Measurements from ENCODE around the gene TBX19.
A peak's percentile ranks its signal among the peaks of the same experiment; 100 is the strongest.

TBX19 gene

DNA sequence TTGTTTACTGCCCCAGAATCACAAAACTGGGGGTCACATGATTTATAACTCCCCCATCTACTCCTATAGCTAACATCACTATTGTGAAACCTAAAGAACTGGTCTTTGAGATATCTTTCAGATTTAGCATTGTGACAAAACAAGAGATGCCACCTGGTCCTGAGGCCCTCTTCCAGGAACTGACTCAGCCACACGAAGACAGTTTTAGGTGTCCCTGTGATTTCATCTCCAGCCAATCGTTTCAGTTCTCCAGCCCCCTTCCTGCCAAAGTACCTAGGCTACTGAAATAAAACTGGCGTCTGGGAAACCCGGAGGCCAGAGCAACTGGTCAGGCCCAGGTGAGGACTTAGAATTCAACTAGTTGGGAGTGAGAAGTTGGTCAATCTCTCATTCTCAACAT, 36.6 kb downstream of the TBX19 start:
- DNase-seq (ENCODE audit: extremely low spot score, insufficient read length, low read depth) = no peak
- FAIRE-seq = no peak

DNA sequence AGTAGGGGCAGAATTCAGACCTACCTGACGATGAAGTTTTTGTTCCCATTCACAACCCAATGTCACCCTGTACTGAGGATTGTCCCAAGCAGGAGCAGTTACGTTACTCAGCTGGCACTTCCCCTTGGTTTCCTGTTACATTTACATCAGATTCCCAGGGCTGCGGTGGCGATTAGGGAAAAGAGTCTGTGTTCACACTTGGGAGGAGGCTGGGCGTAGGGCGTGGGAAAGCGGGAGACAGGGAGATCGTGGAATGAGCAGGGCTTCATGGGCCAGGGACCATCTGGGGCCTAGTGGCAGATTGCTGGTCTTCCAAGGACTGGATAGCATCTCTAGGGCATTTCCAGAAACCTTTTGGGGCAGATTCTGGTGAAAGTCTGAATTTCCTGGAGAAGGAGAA, 39.0 kb downstream of the TBX19 start:
- DNase-seq (ENCODE audit: extremely low spot score, insufficient read length, low read depth) (no peak), FAIRE-seq (no peak)

GRCh38 chr1:168320149-168320548, 39.5 kb downstream of the TBX19 start:
- FAIRE-seq (no peak), DNase-seq (ENCODE audit: extremely low spot score, insufficient read length, low read depth) (no peak)

GRCh38 chr1:168320800-168321450, 40.2 kb downstream of the TBX19 start:
- DNase-seq (ENCODE audit: extremely low spot score, insufficient read length, low read depth) (no peak), FAIRE-seq (no peak)

DNA sequence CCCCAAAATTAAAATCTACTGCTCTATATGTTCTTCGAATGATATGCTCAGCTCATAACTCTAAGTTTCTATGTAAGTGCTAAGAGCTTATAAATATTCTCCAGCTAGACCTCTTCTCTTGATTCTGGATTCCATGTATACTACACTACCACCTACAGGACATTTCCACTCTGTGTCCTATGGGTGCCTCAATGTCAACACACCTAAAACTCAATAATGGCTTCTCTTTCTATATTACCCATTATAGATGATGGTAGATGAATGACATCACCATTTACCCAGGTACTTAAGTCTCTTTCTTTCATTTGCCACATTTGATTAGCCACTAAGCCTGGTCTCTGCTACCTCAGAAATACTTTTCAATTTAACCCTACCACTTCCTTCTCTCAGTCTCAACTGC, 41.3 kb downstream of the TBX19 start:
- no peak for FAIRE-seq

DNA sequence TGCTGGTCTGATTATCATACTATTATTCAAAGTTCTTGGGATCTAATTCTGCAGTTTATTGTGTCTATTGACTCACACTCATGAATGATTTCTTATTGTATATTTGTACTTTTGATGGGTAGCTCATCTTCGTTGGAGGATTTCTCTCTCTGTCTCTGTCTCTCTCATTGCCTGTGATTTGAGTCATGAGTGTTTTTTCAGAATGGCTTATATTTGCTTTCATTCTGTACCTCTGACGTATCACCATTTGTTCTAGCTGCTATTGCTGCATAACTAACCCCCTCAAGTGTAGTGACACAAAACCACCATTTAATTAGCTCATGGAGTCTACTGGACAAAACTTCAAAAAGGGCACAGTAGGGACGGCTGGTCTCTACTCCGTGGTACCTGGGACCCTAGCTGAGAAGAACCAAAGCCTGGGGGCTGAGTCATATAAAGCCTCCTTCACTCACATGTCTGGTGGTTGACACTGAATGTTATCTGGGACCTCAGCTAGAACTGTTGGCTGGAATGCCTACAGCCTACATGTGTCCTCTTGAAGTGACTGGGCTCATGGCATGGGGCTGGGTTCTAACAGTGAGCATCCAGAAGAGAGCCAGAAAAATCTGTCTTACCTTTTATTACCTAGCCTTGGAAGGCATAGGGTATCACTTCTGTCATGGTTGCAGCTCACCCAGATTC, 44.2 kb downstream of the TBX19 start:
- no peak for DNase-seq (ENCODE audit: extremely low spot score, insufficient read length, low read depth)
- no peak for FAIRE-seq

More for the DNA sequence above, 41.3 kb downstream of the TBX19 start:
- DNase-seq (ENCODE audit: extremely low spot score, insufficient read length, low read depth) = no peak

GRCh38 chr1:168328731-168329364, 48.2 kb downstream of the TBX19 start:
- no peak for FAIRE-seq
- DNase-seq (ENCODE audit: extremely low spot score, insufficient read length, low read depth) = no peak

DNA sequence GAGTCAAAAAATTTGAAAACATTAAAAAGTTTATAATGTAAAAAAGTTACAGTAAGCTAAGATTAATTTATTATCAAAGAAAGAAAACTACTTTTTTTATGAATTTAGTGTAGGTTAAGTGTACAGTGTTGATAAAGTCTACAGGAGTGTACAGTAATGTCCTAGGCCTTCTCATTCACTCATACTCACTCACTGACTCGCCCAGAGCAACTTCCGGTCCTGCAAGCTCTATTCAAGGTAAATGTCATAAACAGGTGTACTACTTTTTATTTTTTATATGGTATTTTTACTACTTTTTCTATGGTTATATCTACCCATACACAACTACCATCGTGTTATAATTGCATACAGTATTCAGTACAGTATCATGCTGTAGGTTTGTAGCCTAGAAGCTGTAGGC, 49.6 kb downstream of the TBX19 start:
- no peak for FAIRE-seq
- no peak for DNase-seq (ENCODE audit: extremely low spot score, insufficient read length, low read depth)

- DNase-seq (ENCODE audit: extremely low spot score, insufficient read length, low read depth) (no peak), FAIRE-seq (no peak)
Measured at GRCh38 chr1:168331569-168331968, 50.9 kb downstream of the TBX19 start.

- DNase-seq (ENCODE audit: extremely low spot score, insufficient read length, low read depth) = no peak
- FAIRE-seq = no peak
Measured at GRCh38 chr1:168333562-168334276, 53.0 kb downstream of the TBX19 start.

DNA sequence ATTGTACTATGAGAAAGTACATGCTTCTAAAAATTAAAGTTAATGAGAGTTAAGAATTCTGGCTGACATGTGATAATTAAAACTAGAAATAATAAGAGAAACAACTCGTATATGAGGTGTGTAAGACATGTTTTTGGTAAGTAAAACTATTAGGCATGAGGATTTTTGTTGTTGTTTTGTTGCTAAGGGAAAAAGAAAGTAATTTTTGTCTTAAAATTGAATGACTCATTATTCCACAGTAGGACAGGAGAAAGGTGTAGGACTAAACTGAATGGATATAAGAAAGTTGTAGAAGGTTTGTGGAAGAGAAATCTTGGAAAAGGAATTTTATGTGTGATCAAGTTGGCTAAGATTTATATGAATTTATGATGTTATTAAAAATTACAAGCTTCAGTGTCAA, 54.8 kb downstream of the TBX19 start:
- no peak for FAIRE-seq

DNA sequence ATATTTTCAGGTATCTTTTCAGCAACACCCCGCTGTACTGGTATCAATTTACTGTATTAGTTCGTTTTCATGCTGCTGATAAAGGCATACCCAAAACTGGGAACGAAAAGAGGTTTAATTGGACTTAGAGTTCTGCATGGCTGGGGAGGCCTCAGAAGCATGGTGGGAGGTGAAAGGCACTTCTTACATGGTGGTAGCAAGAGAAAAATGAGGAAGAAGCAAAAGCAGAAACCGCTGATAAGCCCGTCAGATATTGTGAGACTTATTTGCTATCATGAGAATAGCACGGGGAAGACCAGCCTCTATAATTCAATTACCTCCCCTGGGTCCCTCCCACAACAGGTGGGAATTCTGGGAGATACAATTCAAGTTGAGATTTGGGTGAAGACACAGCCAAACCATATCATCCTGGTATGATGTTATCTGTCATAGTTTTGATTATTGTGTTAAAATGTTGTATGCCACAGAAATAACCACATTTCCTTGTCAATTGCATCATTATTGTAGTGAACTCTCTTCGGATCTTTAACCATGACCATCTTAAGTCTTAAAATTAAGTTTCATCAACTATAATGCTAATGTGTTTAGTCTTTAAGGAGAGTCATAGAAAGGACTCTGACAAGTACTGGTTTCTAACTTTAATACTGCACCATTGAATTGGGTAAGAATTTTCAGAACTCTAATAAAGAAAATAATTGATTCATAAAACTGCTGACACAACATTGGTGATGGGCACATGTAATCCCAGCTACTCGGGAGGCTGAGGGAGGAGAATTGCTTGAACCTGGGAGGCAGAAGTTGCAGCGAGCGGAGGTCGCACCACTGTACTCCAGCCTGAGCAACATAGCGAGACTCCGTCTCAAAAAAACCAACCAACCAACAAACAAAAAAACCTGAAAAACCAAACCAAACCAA, 58.2 kb downstream of the TBX19 start:
- FAIRE-seq (no peak), DNase-seq (ENCODE audit: extremely low spot score, insufficient read length, low read depth) (no peak)

More for the DNA sequence above, 54.8 kb downstream of the TBX19 start:
- no peak for DNase-seq (ENCODE audit: extremely low spot score, insufficient read length, low read depth)

GRCh38 chr1:168340781-168341482, 60.3 kb downstream of the TBX19 start:
- DNase-seq (ENCODE audit: extremely low spot score, insufficient read length, low read depth) = no peak
- peak; percentile 54 for FAIRE-seq

GRCh38 chr1:168341483-168341975, 60.9 kb downstream of the TBX19 start:
- FAIRE-seq (no peak), DNase-seq (ENCODE audit: extremely low spot score, insufficient read length, low read depth) (no peak)

DNA sequence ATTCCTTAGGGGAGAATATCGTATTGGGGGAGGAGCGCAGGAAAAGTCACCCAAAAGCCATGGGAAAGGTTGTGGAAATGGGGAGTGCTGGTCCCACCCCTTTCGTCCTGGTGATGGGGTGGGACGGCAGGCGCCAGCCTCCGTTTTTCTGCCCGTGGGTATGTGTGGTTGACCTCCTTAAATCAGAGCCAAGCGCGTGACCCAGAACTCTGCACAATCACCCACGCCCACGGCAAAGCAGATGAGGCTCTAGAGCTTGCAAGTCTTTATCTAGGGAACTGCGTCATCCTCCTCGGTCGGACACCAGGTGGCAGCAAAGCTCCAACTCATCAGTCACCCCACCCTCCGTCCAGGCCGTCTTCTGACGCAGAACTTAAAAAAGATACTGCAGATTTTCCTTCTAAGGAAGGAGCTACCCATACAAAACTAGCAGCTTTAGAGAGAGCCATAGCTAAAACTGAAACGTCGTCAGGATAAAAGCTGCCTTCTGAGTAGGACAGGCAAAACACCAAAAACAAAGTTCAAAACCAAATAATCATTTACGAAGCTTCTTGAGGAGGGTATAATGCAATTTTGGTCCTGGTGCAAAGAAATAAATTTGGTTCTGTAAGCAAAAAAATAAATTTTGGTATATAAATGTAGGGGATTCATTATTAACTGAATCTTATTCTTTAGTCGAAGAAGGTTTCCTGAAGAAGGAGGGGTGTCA, 62.0 kb downstream of the TBX19 start:
- FAIRE-seq (peak; percentile 84), DNase-seq (ENCODE audit: extremely low spot score, insufficient read length, low read depth) (peak; percentile 26)

DNA sequence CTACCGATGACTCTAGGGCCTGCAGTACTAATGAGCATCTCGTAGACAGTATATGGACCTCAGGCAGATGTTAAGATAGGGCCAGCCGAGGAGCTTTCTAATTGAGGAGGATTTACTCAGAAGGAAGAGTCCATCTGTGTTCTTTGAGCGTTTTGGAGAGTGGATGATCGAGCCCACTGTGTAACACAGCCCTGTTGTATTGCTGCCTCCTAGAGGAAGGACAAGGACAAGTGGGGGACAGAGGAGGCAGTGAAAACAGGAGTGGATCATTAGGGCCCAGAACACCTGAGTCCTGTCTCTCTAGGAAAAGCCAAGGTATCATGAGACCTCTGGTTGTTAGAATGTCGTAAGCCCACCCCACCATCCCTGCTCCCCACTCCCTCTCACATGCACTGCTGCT, 62.9 kb downstream of the TBX19 start:
- FAIRE-seq (no peak), DNase-seq (ENCODE audit: extremely low spot score, insufficient read length, low read depth) (no peak)

GRCh38 chr1:168344517-168344916, 63.8 kb downstream of the TBX19 start:
- FAIRE-seq (no peak), DNase-seq (ENCODE audit: extremely low spot score, insufficient read length, low read depth) (no peak)

DNA sequence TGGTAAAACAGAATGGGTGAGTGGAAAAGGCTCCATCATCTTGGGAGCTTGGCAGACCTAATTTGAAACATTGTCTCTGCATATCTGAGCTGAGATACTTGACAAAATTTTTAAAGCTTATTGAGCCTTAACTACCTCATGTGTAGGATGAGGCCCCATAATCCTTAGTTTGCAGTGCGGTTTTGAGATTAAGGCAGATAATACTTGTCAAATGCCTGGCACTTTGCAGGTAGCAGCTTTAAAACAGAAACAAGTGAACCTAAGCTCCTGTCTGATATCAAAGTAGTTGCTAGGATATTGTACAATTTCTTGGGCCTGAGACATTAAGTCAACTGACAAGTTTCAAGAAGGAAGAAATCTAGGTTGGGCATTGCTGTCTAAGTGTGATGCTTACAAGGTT, 65.3 kb downstream of the TBX19 start:
- no peak for DNase-seq (ENCODE audit: extremely low spot score, insufficient read length, low read depth)
- no peak for FAIRE-seq

All from GM18507 (cell line).